HepG2 (cell line): ENCODE measurements around the gene SCP2. TPM values are rescaled to one million over a fixed set of nuclear protein-coding genes. Genes with fewer than 3 reads are reported as not detected.

Experiments used
- HNF1A ChIP-seq, 2 experiments: sonication (generic) in 1 of 2; formaldehyde crosslinking in 1 of 2; IDR thresholded peaks; 2 replicates each; pipeline versions ENCODE4 v1.4.0 to v1.6.1; 2016 to 2020; ENCODE audit warnings: borderline replicate concordance in 1 of 2, low read depth in 1 of 2, mild to moderate bottlenecking in 1 of 2, missing genetic modification reagents in 1 of 2
- LCORL ChIP-seq, 2 experiments: fragments of 450-650 bp in 1 of 2; sonication (generic) in 1 of 2; formaldehyde crosslinking in 1 of 2; IDR thresholded peaks; 2 replicates each; pipeline versions ENCODE4 v1.5.0 to v1.6.1; 2017 to 2020; ENCODE audit warnings: antibody characterized with exemption in 1 of 2, missing genetic modification reagents in 1 of 2
- NCOR1 ChIP-seq: fragments of 200-600 bp; sonication (generic); IDR thresholded peaks from 2 replicates; pipeline ENCODE4 v1.7.0; 2017; ENCODE audit warnings: antibody characterized with exemption, low read length, borderline replicate concordance
- REPIN1 ChIP-seq: sonication (generic); formaldehyde crosslinking; IDR thresholded peaks from 2 replicates; pipeline ENCODE4 v1.8.0; 2022; ENCODE audit warnings: missing genetic modification reagents, low read depth, mild to moderate bottlenecking, borderline replicate concordance
- SIN3A ChIP-seq: IDR thresholded peaks from 2 replicates; pipeline ENCODE4 v1.6.1; 2011; ENCODE audit warnings: low read depth, mild to moderate bottlenecking, control low read depth, low read length, borderline replicate concordance
- ZGPAT ChIP-seq: IDR thresholded peaks from 2 replicates; pipeline ENCODE4 v1.6.1; 2016; ENCODE audit warnings: mild to moderate bottlenecking
- ZMYM4 ChIP-seq: sonication (generic); formaldehyde crosslinking; IDR thresholded peaks from 2 replicates; pipeline ENCODE4 v1.8.1; 2023; ENCODE audit warnings: mild to moderate bottlenecking, missing genetic modification reagents
- ZNF124 ChIP-seq: sonication (generic); formaldehyde crosslinking; IDR thresholded peaks from 2 replicates; pipeline ENCODE4 v1.4.0; 2020; ENCODE audit warnings: missing genetic modification reagents
- ZNF281 ChIP-seq: sonication (generic); formaldehyde crosslinking; IDR thresholded peaks from 2 replicates; pipeline ENCODE4 v1.4.0; 2020; ENCODE audit warnings: missing genetic modification reagents, borderline replicate concordance
- ZSCAN31 ChIP-seq: sonication (generic); formaldehyde crosslinking; IDR thresholded peaks from 2 replicates; pipeline ENCODE4 v1.5.0; 2020; ENCODE audit warnings: low read depth, mild to moderate bottlenecking, missing genetic modification reagents
- polyA plus RNA-seq, 8 experiments: library from polyadenylated mRNA; depleted of rRNA in 3 of 8; stranded (reverse) in 7 of 8; unstranded in 1 of 8; fragments of >200 nt; fragmentation: Illumina TruSeq in 4 of 8; extraction: Trizol in 4 of 8; gene quantifications; 2 replicates each; pipeline versions ENCODE4 v1.2.1 to v1.2.3, GENCODE V29; 2011 to 2016; ENCODE audit warnings: low read depth in 4 of 8, missing spikeins in 1 of 8, mixed read lengths in 1 of 8; ENCODE audit not compliant: insufficient read depth in 1 of 8
- total RNA-seq, 5 experiments: library from RNA; depleted of rRNA; stranded (reverse); fragments of >200 nt; fragmentation: Illumina TruSeq; extraction: Trizol; gene quantifications; 2 replicates each; pipeline ENCODE4 v1.2.3, GENCODE V29; 2016; ENCODE audit warnings: low read depth in 1 of 5
- TF ChIP-seq, protein P1 (sequence below): sonication (generic); formaldehyde crosslinking; conservative IDR thresholded peaks from 2 replicates; pipeline ENCODE4 v1.4.0; 2020; ENCODE audit warnings: missing genetic modification reagents
- TF ChIP-seq, protein P2 (sequence below): IDR thresholded peaks from 2 replicates; pipeline ENCODE4 v1.6.1; 2012; ENCODE audit warnings: inconsistent platforms
- TF ChIP-seq, protein P3 (sequence below): sonication (generic); formaldehyde crosslinking; IDR thresholded peaks from 2 replicates; pipeline ENCODE4 v1.8.0; 2022; ENCODE audit warnings: missing genetic modification reagents, mild to moderate bottlenecking, moderate library complexity, borderline replicate concordance

The SCP2 gene
- total and polyA plus RNA-seq, 2 of the 13 experiments (the other 11 are each of a cell fraction or from before 2014, with no cell fraction given), result 59.0 to 133 TPM

DNA sequence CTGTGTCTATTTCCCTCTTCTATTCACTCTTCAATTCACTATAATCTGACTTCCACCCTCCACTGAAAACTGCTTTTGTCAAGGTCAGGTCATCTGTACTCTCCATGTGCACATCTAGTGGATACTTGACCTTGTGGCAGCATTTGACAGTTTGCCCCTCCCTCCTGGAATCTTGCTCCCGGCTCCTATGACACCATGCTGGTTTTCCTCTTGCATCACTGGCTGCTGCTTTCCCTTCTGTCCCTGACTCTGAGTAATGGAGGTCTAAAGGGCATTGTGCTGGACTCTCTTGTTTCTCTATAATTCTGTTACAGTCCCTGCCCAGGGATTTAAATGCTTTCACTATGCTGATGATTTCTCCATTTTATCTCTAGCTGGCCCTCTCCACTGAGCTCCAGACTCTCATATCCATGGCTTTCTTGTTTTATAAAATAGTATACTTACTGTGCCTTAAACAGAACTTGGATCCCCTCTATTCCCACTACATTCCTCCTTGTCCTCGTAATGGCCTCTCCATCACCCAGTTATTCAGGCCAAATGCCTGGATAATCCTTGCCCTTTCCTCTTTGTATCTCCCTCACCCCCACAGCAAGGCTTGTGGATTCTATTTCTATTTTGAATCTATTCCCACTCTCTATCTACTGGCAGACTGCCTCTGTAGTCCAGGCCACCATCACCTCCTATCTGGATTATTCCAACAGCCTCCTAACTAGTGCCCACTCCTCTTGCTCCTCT lies 98.1 kb downstream of the SCP2 start (continued):
- peak; percentile 24; the same call in 1 of the 2 replicates for TF ChIP-seq ZNF281 (CRISPR knock-in tag)
- peak; percentile 82 for TF ChIP-seq ZMYM4 (CRISPR knock-in tag)
- TF ChIP-seq NCOR1, result peak; percentile 82
- no peak for TF ChIP-seq HNF1A (IDR thresholded peaks at IDR 0.05; ENCODE audit: low read depth)
- TF ChIP-seq HNF1A (CRISPR knock-in tag; IDR thresholded peaks at IDR 0.05; ENCODE audit: borderline replicate concordance), result peak; percentile 26; the same call in 1 of the 2 replicates
- TF ChIP-seq REPIN1 (CRISPR knock-in tag), result peak; percentile 49; the same call in 1 of the 2 replicates
- TF ChIP-seq, protein P1, sequence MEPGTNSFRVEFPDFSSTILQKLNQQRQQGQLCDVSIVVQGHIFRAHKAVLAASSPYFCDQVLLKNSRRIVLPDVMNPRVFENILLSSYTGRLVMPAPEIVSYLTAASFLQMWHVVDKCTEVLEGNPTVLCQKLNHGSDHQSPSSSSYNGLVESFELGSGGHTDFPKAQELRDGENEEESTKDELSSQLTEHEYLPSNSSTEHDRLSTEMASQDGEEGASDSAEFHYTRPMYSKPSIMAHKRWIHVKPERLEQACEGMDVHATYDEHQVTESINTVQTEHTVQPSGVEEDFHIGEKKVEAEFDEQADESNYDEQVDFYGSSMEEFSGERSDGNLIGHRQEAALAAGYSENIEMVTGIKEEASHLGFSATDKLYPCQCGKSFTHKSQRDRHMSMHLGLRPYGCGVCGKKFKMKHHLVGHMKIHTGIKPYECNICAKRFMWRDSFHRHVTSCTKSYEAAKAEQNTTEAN (CRISPR knock-in tag), result peak; percentile 61; the same call in 1 of the 2 replicates
- peak; percentile 37; the same call in 1 of the 2 replicates for TF ChIP-seq ZNF124 (CRISPR knock-in tag)
- TF ChIP-seq SIN3A, result peak; percentile 87; the same call in 1 of the 2 replicates
- peak; percentile 72; the same call in 1 of the 2 replicates for TF ChIP-seq ZGPAT (CRISPR knock-in tag)
- TF ChIP-seq, protein P2, sequence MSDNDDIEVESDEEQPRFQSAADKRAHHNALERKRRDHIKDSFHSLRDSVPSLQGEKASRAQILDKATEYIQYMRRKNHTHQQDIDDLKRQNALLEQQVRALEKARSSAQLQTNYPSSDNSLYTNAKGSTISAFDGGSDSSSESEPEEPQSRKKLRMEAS, result peak; percentile 86
- TF ChIP-seq, protein P3, sequence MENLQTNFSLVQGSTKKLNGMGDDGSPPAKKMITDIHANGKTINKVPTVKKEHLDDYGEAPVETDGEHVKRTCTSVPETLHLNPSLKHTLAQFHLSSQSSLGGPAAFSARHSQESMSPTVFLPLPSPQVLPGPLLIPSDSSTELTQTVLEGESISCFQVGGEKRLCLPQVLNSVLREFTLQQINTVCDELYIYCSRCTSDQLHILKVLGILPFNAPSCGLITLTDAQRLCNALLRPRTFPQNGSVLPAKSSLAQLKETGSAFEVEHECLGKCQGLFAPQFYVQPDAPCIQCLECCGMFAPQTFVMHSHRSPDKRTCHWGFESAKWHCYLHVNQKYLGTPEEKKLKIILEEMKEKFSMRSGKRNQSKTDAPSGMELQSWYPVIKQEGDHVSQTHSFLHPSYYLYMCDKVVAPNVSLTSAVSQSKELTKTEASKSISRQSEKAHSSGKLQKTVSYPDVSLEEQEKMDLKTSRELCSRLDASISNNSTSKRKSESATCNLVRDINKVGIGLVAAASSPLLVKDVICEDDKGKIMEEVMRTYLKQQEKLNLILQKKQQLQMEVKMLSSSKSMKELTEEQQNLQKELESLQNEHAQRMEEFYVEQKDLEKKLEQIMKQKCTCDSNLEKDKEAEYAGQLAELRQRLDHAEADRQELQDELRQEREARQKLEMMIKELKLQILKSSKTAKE (CRISPR knock-in tag), result peak; percentile 71; the same call in 1 of the 2 replicates
- peak; percentile 3; the same call in 1 of the 2 replicates for TF ChIP-seq LCORL (IDR thresholded peaks at IDR 0.05)
- peak; percentile 71 for TF ChIP-seq LCORL (CRISPR knock-in tag; IDR thresholded peaks at IDR 0.05)
- no peak for TF ChIP-seq ZSCAN31 (CRISPR knock-in tag)
